Common myeloid progenitor, CD34-positive (primary cell): ENCODE results near the gene KDM6A.
A peak's percentile ranks its signal among the peaks of the same experiment; 100 is the strongest.
"Not testable (repeated sequence)": the region's sequence is repeated elsewhere in the genome, so short reads cannot be mapped to it uniquely, and the experiment has no call there.

Experiments used
- CTCF ChIA-PET: fragments of 350-600 bp; sonication (Branson Sonifier 250); formaldehyde crosslinking; loops from one replicate; lab custom pipeline; 2021; ENCODE audit warnings: antibody characterized with exemption; lab: Charles Lee
- POLR2A ChIA-PET: fragments of 350-600 bp; sonication (Branson Sonifier 250); formaldehyde crosslinking; loops from one replicate; lab custom pipeline; 2021; ENCODE audit warnings: antibody characterized with exemption; lab: Charles Lee
- DNase-seq, 3 donors: peaks; one replicate each; pipeline versions ENCODE4 v3.0.0 to v3.0.0-alpha.2; 2013
- H3K27ac ChIP-seq, 2 experiments: 1 replicate in 1 of 2; 2 replicates in 1 of 2; pipeline ENCODE4 v1.7.0; 2013; ENCODE audit warnings: inconsistent platforms in 2 of 2, low read length in 2 of 2, mild to moderate bottlenecking in 2 of 2, low read depth in 1 of 2, moderate library complexity in 1 of 2; ENCODE audit not compliant: severe bottlenecking in 2 of 2, insufficient read depth in 1 of 2, poor library complexity in 1 of 2
- H3K27me3 ChIP-seq, 5 experiments: replicated peaks in 2 of 5; 1 replicate in 3 of 5; 2 replicates in 2 of 5; pipeline versions ENCODE4 v1.6.1 to v1.7.0; 2013; ENCODE audit warnings: low read length in 4 of 5, mild to moderate bottlenecking in 2 of 5, moderate library complexity in 2 of 5, inconsistent platforms in 1 of 5; ENCODE audit not compliant: insufficient read depth in 5 of 5, control insufficient read depth in 4 of 5
- H3K36me3 ChIP-seq, 4 experiments: 1 replicate in 2 of 4; 2 replicates in 2 of 4; pipeline versions ENCODE4 v1.6.1 to v1.7.0; 2013; ENCODE audit warnings: low read length in 3 of 4, control low read depth in 1 of 4, mild to moderate bottlenecking in 1 of 4; ENCODE audit not compliant: control insufficient read depth in 4 of 4, insufficient read depth in 4 of 4
- H3K4me1 ChIP-seq, 4 experiments: 1 replicate in 3 of 4; 2 replicates in 1 of 4; pipeline versions ENCODE4 v1.6.1 to v1.7.1; 2013; ENCODE audit warnings: low read length in 3 of 4, mild to moderate bottlenecking in 3 of 4, control low read depth in 1 of 4, inconsistent platforms in 1 of 4, moderate library complexity in 1 of 4; ENCODE audit not compliant: control insufficient read depth in 4 of 4, insufficient read depth in 4 of 4; ENCODE audit errors: control extremely low read depth in 1 of 4
- H3K4me3 ChIP-seq, 7 experiments: 1 replicate in 4 of 7; 2 replicates in 3 of 7; pipeline versions ENCODE4 v1.5.1 to v1.7.0; 2013; ENCODE audit warnings: mild to moderate bottlenecking in 7 of 7, low read length in 6 of 7, moderate library complexity in 6 of 7, inconsistent platforms in 2 of 7, low read depth in 2 of 7, control low read depth in 1 of 7; ENCODE audit not compliant: insufficient read depth in 4 of 7, control insufficient read depth in 1 of 7; ENCODE audit errors: extremely low read depth in 1 of 7
- H3K9me3 ChIP-seq, 5 experiments: 1 replicate in 4 of 5; 2 replicates in 1 of 5; pipeline versions ENCODE4 v1.6.1 to v1.7.1; 2013; ENCODE audit warnings: low read length in 4 of 5, mild to moderate bottlenecking in 2 of 5, inconsistent platforms in 1 of 5, low read depth in 1 of 5, moderate library complexity in 1 of 5; ENCODE audit not compliant: control insufficient read depth in 4 of 5, insufficient read depth in 2 of 5; ENCODE audit errors: control extremely low read depth in 1 of 5
- WGBS: methylation state at CpG from one replicate; pipeline ENCODE4 v1.1.5; 2013; ENCODE audit not compliant: insufficient coverage; 5-methylcytosine and 5-hydroxymethylcytosine counted together

The KDM6A gene

DNA sequence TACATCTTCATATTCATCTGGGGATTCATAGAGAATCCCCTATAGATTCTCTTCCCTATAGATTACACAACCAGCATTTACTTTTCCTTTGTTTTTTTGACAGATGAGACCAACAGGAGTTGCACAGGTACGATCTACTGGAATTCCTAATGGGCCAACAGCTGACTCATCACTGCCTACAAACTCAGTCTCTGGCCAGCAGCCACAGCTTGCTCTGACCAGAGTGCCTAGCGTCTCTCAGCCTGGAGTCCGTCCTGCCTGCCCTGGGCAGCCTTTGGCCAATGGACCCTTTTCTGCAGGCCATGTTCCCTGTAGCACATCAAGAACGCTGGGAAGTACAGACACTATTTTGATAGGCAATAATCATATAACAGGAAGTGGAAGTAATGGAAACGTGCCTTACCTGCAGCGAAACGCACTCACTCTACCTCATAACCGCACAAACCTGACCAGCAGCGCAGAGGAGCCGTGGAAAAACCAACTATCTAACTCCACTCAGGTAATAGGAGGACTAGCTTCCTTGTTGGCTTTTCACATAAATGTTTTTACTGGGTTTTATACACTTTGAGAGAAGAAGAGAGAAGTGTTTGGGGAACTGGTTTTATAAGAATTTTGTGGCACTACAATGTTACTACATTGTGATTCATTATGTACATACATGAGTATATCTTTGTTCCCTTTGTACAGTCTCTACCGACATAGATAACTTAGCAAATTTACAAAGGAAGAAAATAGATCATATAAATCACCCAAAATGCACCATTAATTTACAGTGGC, 190.5 kb downstream of the KDM6A start:
- no peaks in the 10 kb centered on the region for H3K9me3 ChIP-seq
- no peak overlapping the region for H3K4me3 ChIP-seq
- ChIA-PET POLR2A (no interaction called here), CTCF (no interaction called here)
- no peak overlapping the region for H3K27ac ChIP-seq
- 100% methylated on average over 3 of the region's 11 CpGs for WGBS
- peaks cover 12 to 46% (median 28%) of the 10 kb centered on the region in 4 experiments for H3K36me3 ChIP-seq
- no peaks in the 10 kb centered on the region for H3K4me1 ChIP-seq
- no peaks in the 10 kb centered on the region for H3K27me3 ChIP-seq
- no peak for DNase-seq

DNA sequence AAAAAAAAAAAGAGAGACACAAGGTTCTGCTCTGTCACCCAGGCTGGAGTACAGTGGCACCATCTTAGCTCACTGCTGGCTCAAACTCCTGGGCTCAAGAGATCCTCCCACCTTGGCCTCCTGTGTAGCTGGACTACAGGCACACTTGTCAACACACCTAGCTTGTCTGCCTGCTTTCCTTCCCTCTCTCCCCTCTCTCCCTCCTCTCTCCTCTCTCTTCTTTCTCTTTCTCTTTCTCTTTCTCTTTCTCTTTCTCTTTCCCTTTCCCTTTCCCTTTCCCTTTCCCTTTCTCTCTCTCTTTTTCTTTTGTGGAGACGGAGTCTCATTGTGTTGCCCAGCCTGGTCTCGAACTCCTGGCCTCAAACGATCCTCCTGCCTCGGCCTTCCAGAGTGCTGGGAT, 195.6 kb downstream of the KDM6A start:
- peak overlapping the region in 1 of 2 experiments; percentile 25 for H3K27ac ChIP-seq
- WGBS, result no CpG with 5 or more reads among the region's 4 CpGs
- H3K36me3 ChIP-seq, result peaks cover 10 to 43% (median 22%) of the 10 kb centered on the region in 4 experiments
- peaks cover 0 to 14% (median 5%) of the 10 kb centered on the region in 4 experiments for H3K4me1 ChIP-seq
- H3K9me3 ChIP-seq, result peaks cover 0 to 2% (median 0%) of the 10 kb centered on the region in 5 experiments
- no peak overlapping the region for H3K4me3 ChIP-seq
- no peaks in the 10 kb centered on the region for H3K27me3 ChIP-seq
- ChIA-PET CTCF (interaction anchor here (1.5 kb wide), 1 partner anchor 13 kb away, joined by 3 read pairs; no protein-coding TSS in a partner anchor), POLR2A (no interaction called here)
- DNase-seq, result peak; percentile 19 to 69 (median 64)

GRCh38 chrX:45070116-45071007, 197.4 kb downstream of the KDM6A start:
- H3K27ac ChIP-seq, result no peak overlapping the region
- H3K27me3 ChIP-seq, result no peaks in the 10 kb centered on the region
- H3K36me3 ChIP-seq, result peaks cover 7 to 26% (median 12%) of the 10 kb centered on the region in 4 experiments
- H3K9me3 ChIP-seq, result peaks cover 0 to 2% (median 0%) of the 10 kb centered on the region in 5 experiments
- ChIA-PET POLR2A (no interaction called here), CTCF (no interaction called here)
- WGBS, result 0% methylated on average over 1 of the region's 2 CpGs
- peaks cover 0 to 14% (median 5%) of the 10 kb centered on the region in 4 experiments for H3K4me1 ChIP-seq
- peak; percentile 55 to 83 (median 82) for DNase-seq
- H3K4me3 ChIP-seq, result peak overlapping the region in 1 of 7 experiments; percentile 15

DNA sequence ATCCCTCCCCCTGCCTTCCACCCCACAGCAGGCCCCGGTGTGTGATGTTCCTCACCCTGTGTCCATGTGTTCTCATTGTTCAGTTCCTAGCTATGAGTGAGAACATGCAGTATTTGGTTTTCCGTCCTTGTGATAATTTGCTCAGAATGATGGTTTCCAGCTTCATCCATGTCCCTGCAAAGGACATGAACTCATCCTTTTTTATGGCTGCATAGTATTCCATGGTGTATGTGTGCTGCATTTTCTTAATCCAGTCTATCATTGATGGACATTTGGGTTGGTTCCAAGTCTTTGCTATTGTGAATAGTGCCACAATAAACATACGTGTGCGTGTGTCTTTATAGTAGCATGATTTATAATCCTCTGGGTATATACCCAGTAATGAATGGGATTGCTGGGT, 200.0 kb downstream of the KDM6A start:
- Histone ChIP-seq H3K36me3 (peaks cover 7 to 25% (median 14%) of the 10 kb centered on the region in 4 experiments), H3K4me1 (peaks cover 0 to 14% (median 5%) of the 10 kb centered on the region in 4 experiments)
- WGBS, result no CpG with 5 or more reads among the region's 4 CpGs
- CTCF ChIA-PET, H3K9me3 ChIP-seq, POLR2A ChIA-PET, H3K4me3 ChIP-seq, H3K27me3 ChIP-seq, H3K27ac ChIP-seq, DNase-seq: not testable (repeated sequence)

DNA sequence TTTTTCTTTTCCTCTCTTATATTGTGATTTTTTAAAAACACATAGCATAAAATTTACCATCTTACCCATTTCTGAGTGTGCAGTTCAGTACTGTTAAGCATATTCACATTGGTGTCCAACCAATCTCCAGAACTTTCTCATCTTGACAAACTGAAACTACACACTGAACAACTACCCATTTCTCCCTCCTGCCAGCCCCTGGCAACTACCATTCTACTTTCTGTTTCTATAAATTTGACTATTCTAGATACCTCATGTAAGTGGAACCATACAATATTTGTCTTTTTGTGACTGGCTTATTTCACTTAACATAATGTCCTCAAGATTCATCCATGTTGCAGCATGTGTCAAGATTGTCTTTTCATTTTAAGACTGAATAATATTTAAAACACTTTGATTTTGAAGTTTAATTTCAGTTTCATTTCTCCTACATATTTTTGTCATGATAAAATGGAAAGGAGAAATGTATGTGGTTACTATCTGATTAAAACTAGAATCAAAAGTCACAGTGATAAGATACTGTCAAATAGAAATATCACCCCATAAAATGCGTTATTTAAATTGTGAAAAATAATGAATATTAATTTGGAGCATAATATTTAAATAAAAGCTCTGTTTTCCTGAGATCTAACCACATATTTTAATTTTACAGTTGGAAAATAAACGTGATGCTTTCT, 204.9 kb downstream of the KDM6A start:
- POLR2A ChIA-PET, result no interaction called here
- WGBS, result 78% methylated on average over 1 of the region's 2 CpGs
- peaks cover 0 to 2% (median 0%) of the 10 kb centered on the region in 5 experiments for H3K9me3 ChIP-seq
- no peak overlapping the region for H3K4me3 ChIP-seq
- no peaks in the 10 kb centered on the region for H3K27me3 ChIP-seq
- peak in 2 of 3 donors; percentile 28 to 39 for DNase-seq
- CTCF ChIA-PET, result interaction anchor here (1.0 kb wide), 1 partner anchor 203 kb away, joined by 3 read pairs; no protein-coding TSS in a partner anchor
- H3K27ac ChIP-seq, result no peak overlapping the region
- H3K4me1 ChIP-seq, result no peaks in the 10 kb centered on the region
- peaks cover 2 to 23% (median 10%) of the 10 kb centered on the region in 4 experiments for H3K36me3 ChIP-seq

DNA sequence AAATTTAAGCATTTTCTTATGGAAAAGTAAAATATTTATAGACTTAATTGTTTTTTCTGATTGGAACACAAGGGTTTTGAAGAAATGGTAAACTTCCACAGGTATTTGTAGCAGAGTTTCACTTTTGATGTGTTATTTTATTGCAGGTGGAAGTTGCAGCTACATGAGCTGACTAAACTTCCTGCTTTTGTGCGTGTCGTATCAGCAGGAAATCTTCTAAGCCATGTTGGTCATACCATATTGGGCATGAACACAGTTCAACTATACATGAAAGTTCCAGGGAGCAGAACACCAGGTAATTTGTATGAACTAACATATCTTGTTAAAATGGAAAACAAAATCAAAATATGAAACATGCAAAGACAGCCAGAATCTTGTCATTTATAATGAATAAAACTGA, 210.3 kb downstream of the KDM6A start:
- no peaks in the 10 kb centered on the region for H3K4me1 ChIP-seq
- H3K27ac ChIP-seq, result no peak overlapping the region
- no peaks in the 10 kb centered on the region for H3K9me3 ChIP-seq
- H3K36me3 ChIP-seq, result peaks cover 4 to 41% (median 22%) of the 10 kb centered on the region in 4 experiments
- ChIA-PET POLR2A (no interaction called here), CTCF (no interaction called here)
- WGBS, result 0% methylated on average over 2 of the region's 2 CpGs
- H3K27me3 ChIP-seq, result no peaks in the 10 kb centered on the region
- DNase-seq, result peak; percentile 29 to 69 (median 58)
- no peak overlapping the region for H3K4me3 ChIP-seq
